A549 (cell line): ENCODE results near the gene CEP85. TPM values are rescaled to one million over a fixed set of nuclear protein-coding genes. Genes with fewer than 3 reads are reported as not detected.

Experiments used
- ATAC-seq, 2 experiments: fragments of 200-7000 bp in 1 of 2; fragments of >200 bp in 1 of 2; cut with Nextera tagmentation in 1 of 2; cut with Tn5 transposase in 1 of 2; 3 replicates each; pipeline versions ENCODE4 v1.8.0 to v1.9.1; 2018 to 2020; ENCODE audit warnings: mild to moderate bottlenecking in 1 of 2, moderate library complexity in 1 of 2
- CTCF ChIA-PET: fragments of 300-600 bp; sonication (Branson Sonifier 250); formaldehyde crosslinking; extraction: SDS; loops from one replicate; lab custom pipeline; 2021; ENCODE audit warnings: antibody characterized with exemption, inconsistent platforms; lab: Yijun Ruan, JAX
- POLR2A ChIA-PET: fragments of 350-600 bp; formaldehyde crosslinking; extraction: SDS; loops from one replicate; lab custom pipeline; 2021; ENCODE audit warnings: antibody characterized with exemption, inconsistent platforms; lab: Yijun Ruan, JAX
- DNase-seq, 2 experiments: peaks; one replicate each; pipeline versions ENCODE4 v3.0.0 to v3.0.0-alpha.2; 2011 to 2016; ENCODE audit warnings: low read depth in 1 of 2, low spot score in 1 of 2
- FAIRE-seq: peaks from 2 replicates; lab custom pipeline; 2011; peaks lifted over from hg19 to GRCh38; lab: Jason Lieb, UNC
- H3K27ac ChIP-seq, 2 experiments: fragments of >200 bp; sonication (Bioruptor Twin); formaldehyde crosslinking; 3 replicates each; pipeline ENCODE4 v1.5.1; 2016 to 2017
- H3K4me1 ChIP-seq: fragments of >200 bp; sonication (Bioruptor Twin); formaldehyde crosslinking; 3 replicates; pipeline ENCODE4 v1.6.1; 2016
- H3K4me2 ChIP-seq: fragments of >200 bp; sonication (Bioruptor Twin); formaldehyde crosslinking; 3 replicates; pipeline ENCODE4 v1.6.1; 2016
- H3K4me3 ChIP-seq: fragments of >200 bp; sonication (Bioruptor Twin); formaldehyde crosslinking; 3 replicates; pipeline ENCODE4 v1.5.1; 2016
- H3K9me3 ChIP-seq: fragments of >200 bp; sonication (Bioruptor Twin); formaldehyde crosslinking; 3 replicates; pipeline ENCODE4 v1.6.1; 2016
- BCL3 ChIP-seq: fragments of >200 bp; sonication (Bioruptor Twin); formaldehyde crosslinking; IDR thresholded peaks from 3 replicates; pipeline ENCODE4 v1.6.1; 2016
- CTCF ChIP-seq: fragments of >200 bp; sonication (Bioruptor Twin); formaldehyde crosslinking; IDR thresholded peaks from 3 replicates; pipeline ENCODE4 v1.5.1; 2016
- E2F6 ChIP-seq: IDR thresholded peaks from 2 replicates; pipeline ENCODE4 v1.6.1; 2012; ENCODE audit warnings: low read depth, borderline replicate concordance
- EHF ChIP-seq: fragments of 250-450 bp; sonication (Bioruptor Pico); IDR thresholded peaks from 2 replicates; pipeline ENCODE4 v1.5.0; 2020; ENCODE audit warnings: mild to moderate bottlenecking
- EP300 ChIP-seq, 2 experiments: fragments of >200 bp; sonication (Bioruptor Twin); formaldehyde crosslinking; IDR thresholded peaks; 2 replicates in 1 of 2; 3 replicates in 1 of 2; pipeline ENCODE4 v1.6.1; 2016 to 2017
- FOXS1 ChIP-seq: fragments of 250-450 bp; sonication (Bioruptor Pico); IDR thresholded peaks from 2 replicates; pipeline ENCODE4 v1.5.0; 2020; ENCODE audit warnings: mild to moderate bottlenecking, moderate library complexity
- HEYL ChIP-seq: fragments of 250-450 bp; sonication (Bioruptor Pico); IDR thresholded peaks from 2 replicates; pipeline ENCODE4 v1.8.0; 2021; ENCODE audit warnings: mild to moderate bottlenecking, moderate library complexity
- HMGXB4 ChIP-seq: fragments of 250-450 bp; sonication (Bioruptor Pico); IDR thresholded peaks from 2 replicates; pipeline ENCODE4 v1.5.0; 2021; ENCODE audit warnings: mild to moderate bottlenecking, moderate library complexity, borderline replicate concordance
- JUN ChIP-seq, 2 experiments: fragments of >200 bp; sonication (Bioruptor Twin); formaldehyde crosslinking; IDR thresholded peaks; 2 replicates in 1 of 2; 3 replicates in 1 of 2; pipeline ENCODE4 v1.6.1; 2016 to 2017
- JUNB ChIP-seq: fragments of >200 bp; sonication (Bioruptor Twin); formaldehyde crosslinking; IDR thresholded peaks from 2 replicates; pipeline ENCODE4 v1.6.1; 2016
- KDM5A ChIP-seq: fragments of 200-600 bp; sonication (generic); IDR thresholded peaks from 2 replicates; pipeline ENCODE4 v1.6.1; 2016; ENCODE audit warnings: antibody characterized with exemption, mild to moderate bottlenecking
- MAX ChIP-seq: IDR thresholded peaks from 2 replicates; pipeline ENCODE4 v1.6.1; 2012
- NFE2L2 ChIP-seq: fragments of 150-350 bp; conservative IDR thresholded peaks from 2 replicates; pipeline ENCODE4 v1.6.1; 2014; ENCODE audit warnings: low read length
- NPAS2 ChIP-seq: fragments of 250-450 bp; sonication (Bioruptor Pico); IDR thresholded peaks from 2 replicates; pipeline ENCODE4 v1.8.0; 2022; ENCODE audit warnings: mild to moderate bottlenecking, moderate library complexity, borderline replicate concordance
- PHF8 ChIP-seq: fragments of 200-600 bp; sonication (generic); IDR thresholded peaks from 2 replicates; pipeline ENCODE4 v1.6.1; 2016; ENCODE audit warnings: low read depth, mild to moderate bottlenecking, antibody characterized with exemption, moderate library complexity, borderline replicate concordance
- POLR2A ChIP-seq: IDR thresholded peaks from 2 replicates; pipeline ENCODE4 v1.6.1; 2012; ENCODE audit warnings: mild to moderate bottlenecking, low read length
- RAD21 ChIP-seq, 2 experiments: fragments of >200 bp in 1 of 2; sonication (Bioruptor Twin) in 1 of 2; formaldehyde crosslinking in 1 of 2; IDR thresholded peaks in 1 of 2; conservative IDR thresholded peaks in 1 of 2; 2 replicates in 1 of 2; 3 replicates in 1 of 2; pipeline ENCODE4 v1.6.1; 2012 to 2018; ENCODE audit warnings: inconsistent platforms in 1 of 2
- RARB ChIP-seq: fragments of 250-450 bp; sonication (Bioruptor Pico); IDR thresholded peaks from 2 replicates; pipeline ENCODE4 v1.8.0; 2021; ENCODE audit warnings: mild to moderate bottlenecking, moderate library complexity
- RNF2 ChIP-seq: fragments of 200-600 bp; sonication (generic); IDR thresholded peaks from 2 replicates; pipeline ENCODE4 v1.6.1; 2016; ENCODE audit warnings: low read depth, mild to moderate bottlenecking, antibody characterized with exemption, moderate library complexity, borderline replicate concordance
- SMC3 ChIP-seq: fragments of >200 bp; sonication (Bioruptor Twin); formaldehyde crosslinking; IDR thresholded peaks from 3 replicates; pipeline ENCODE4 v1.6.1; 2018; ENCODE audit warnings: inconsistent platforms
- USF2 ChIP-seq: fragments of 450-650 bp; IDR thresholded peaks from 2 replicates; pipeline ENCODE4 v1.6.1; 2014; ENCODE audit warnings: antibody characterized with exemption
- WGBS: methylation state at CpG from one replicate; pipeline ENCODE4 v1.1.6; 2017; ENCODE audit errors: missing lambda C conversion rate; 5-methylcytosine and 5-hydroxymethylcytosine counted together
- polyA minus RNA-seq: library from RNA; depleted of rRNA, polyadenylated mRNA; stranded (reverse); fragments of >200 nt; gene quantifications from 2 replicates; pipeline ENCODE4 v1.2.3, GENCODE V29; 2011; rRNA and poly(A)+ RNA removed
- polyA plus RNA-seq, 4 experiments: library from polyadenylated mRNA; depleted of rRNA in 3 of 4; stranded (reverse); fragments of >200 nt; fragmentation: RNase III in 1 of 4; extraction: RNeasy Plus Mini Kit Qiagen cat#74134 plus additional on column Dnase treatment in 1 of 4; gene quantifications; 2 replicates in 3 of 4; 3 replicates in 1 of 4; pipeline ENCODE4 v1.2.3, GENCODE V29; 2011 to 2017

The CEP85 gene
- polyA plus RNA-seq (2011; rRNA removed) (21.1 and 25.6 TPM in 2 replicates), polyA plus RNA-seq (2017; fragmentation: RNase III; extraction: RNeasy Plus Mini Kit Qiagen cat#74134 plus additional on column Dnase treatment) (13.0 to 13.6 TPM (median 13.5 TPM) in 3 replicates), polyA minus RNA-seq (22.7 and 25.2 TPM in 2 replicates)
- polyA plus RNA-seq (2012; cell fraction: cytosol; rRNA removed), result 14.1 and 18.3 TPM in 2 replicates
- polyA plus RNA-seq (2012; cell fraction: nucleus; rRNA removed), result 43.4 and 56.7 TPM in 2 replicates

- FAIRE-seq (no peak), DNase-seq (peak; percentile 96 to 97), ATAC-seq (peak; percentile 94 to 97)
- Histone ChIP-seq H3K4me3 (peak within 1 kb of the TSS; percentile 69), H3K4me2 (peak within 1 kb of the TSS; percentile 93), H3K4me1 (peaks cover 43% of the 10 kb centered on the region), H3K27ac (peak within 1 kb of the TSS; percentile 77 to 92), H3K9me3 (no peaks in the 10 kb centered on the region)
- WGBS, result 2% methylated on average over 36 of the region's 73 CpGs
- POLR2A ChIA-PET, result interaction anchor here (0.6 to 1.3 kb wide), 7 partner anchors 12 to 89 kb away, joined by 3 to 15 read pairs (median 3); partner anchors contain the start of genes SH3BGRL3 and ZNF593
- TF ChIP-seq USF2 (no peak), SMC3 (peak; percentile 22; the same call in 1 of the 3 replicates), MAX (peak; percentile 80), BCL3 (peak; percentile 83; the same call in 2 of the 3 replicates), PHF8 (peak; percentile 53), RAD21 (conservative IDR thresholded peaks at IDR 0.05 in 1 of 2, IDR thresholded peaks at IDR 0.05 in 1 of 2) (peak; percentile 57 to 59), POLR2A (peak; percentile 79), CTCF (peak; percentile 64), HMGXB4 (CRISPR knock-in tag) (no peak), NFE2L2 (no peak), EHF (CRISPR knock-in tag) (no peak), JUN (IDR thresholded peaks at IDR 0.05) (peak in 1 of 2 experiments; percentile 84; a peak in 3 of 5 replicates), E2F6 (peak; percentile 47; the same call in 1 of the 2 replicates)
- CTCF ChIA-PET, result interaction anchor here (0.6 to 5.2 kb wide), 43 partner anchors 9 to 297 kb away, joined by 3 to 33 read pairs (median 5); partner anchors contain the start of genes C1orf232, CATSPER4, CNKSR1 and SH3BGRL3
These were observed at the start of gene CEP85 for GRCh38 chr1:26233903-26234643. Gene CEP85, plus strand, starts transcription at chr1:26234200. Its CDS starts 5,584 bp downstream, at chr1:26239784.

- WGBS, result 95% methylated on average over 12 of the region's 21 CpGs
- Histone ChIP-seq H3K4me2 (no peak overlapping the region), H3K4me3 (no peak overlapping the region), H3K4me1 (no peaks in the 10 kb centered on the region), H3K27ac (no peak overlapping the region), H3K9me3 (no peaks in the 10 kb centered on the region)
- FAIRE-seq, result no peak
- DNase-seq, result no peak
- ChIA-PET POLR2A (no interaction called here), CTCF (interaction anchor here (0.5 kb wide), 1 partner anchor 51 kb away, joined by 3 read pairs; no protein-coding TSS in a partner anchor)
- ATAC-seq, result no peak
- TF ChIP-seq RARB (no peak), E2F6 (no peak), BCL3 (no peak), FOXS1 (CRISPR knock-in tag) (no peak), RNF2 (no peak), NPAS2 (no peak), HEYL (CRISPR knock-in tag) (no peak), MAX (no peak), CTCF (no peak), EP300 (IDR thresholded peaks at IDR 0.05) (no peak), KDM5A (no peak), JUNB (no peak)
These were observed 49.1 kb upstream of the CEP85 start for GRCh38 chr1:26184883-26185282.
